GM19043 (cell line): ENCODE data around the gene NTM.

ENCODE experiments used
- ATAC-seq: cut with Tn5 transposase; IDR thresholded peaks from one replicate; pipeline ENCODE4 v1.9.1; 2021; ENCODE audit warnings: low read depth; ENCODE audit not compliant: unreplicated experiment

The NTM gene

DNA sequence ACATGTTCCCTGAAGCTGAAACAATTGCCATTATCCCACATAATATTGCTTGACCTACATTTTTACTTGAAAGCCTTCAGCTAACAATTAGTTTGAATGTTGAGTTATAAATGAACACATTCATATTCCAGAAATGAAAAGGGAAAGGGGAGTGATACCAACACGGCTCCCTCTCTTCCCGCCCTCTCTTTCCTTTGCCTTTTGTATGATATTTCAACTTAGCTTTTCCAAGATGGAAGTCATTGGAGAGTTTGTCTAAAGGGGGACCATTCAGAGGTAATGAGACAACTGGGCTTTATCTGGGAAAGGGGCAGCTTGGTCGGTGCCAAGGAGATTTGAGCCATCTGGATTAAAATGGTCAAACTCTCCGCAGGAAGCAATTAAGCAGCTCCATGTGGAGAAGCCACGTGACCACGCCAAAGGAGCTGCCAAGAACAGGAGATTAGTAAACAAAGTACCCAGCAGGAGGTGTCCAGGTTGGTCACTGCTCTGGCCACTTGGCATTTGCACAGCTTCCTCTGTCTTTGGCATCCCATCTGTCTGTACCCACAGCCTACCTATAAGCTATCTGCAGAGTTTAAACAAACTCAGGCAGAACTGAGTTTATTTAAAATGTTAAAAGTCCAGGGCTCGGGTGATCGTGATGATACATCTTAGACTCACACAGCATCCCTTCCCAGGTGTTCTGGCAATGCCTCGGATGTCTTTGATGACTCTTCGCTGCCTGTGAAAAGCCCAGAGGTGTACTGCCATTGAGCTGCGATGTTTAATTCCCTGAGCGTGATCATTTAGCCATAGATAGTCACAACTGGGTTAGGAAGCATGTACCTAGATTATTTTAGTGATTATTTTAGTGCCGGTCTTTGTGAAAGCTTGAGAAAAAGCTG is 735.9 kb downstream of the NTM start:
- ATAC-seq: no peak

DNA sequence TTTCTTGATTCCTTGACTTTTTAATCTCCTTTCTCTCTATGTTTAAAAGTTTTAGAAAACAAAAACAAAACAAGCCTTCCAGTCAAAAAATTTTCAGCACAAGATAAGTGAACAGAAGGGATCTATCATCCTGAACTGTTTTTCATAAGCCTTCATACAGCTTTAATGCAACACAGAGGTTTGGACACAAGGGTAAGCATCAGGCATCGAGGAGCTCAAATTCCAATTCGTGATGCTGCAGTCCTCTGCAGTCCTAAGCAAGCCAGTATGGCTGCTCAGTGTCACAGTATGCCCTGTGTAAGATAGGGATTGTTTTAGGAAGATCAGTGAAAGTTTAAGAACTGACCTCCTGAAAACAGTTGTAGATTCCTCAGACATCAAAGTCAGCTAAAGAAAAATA is 740.9 kb downstream of the NTM start:
- ATAC-seq: no peak

DNA sequence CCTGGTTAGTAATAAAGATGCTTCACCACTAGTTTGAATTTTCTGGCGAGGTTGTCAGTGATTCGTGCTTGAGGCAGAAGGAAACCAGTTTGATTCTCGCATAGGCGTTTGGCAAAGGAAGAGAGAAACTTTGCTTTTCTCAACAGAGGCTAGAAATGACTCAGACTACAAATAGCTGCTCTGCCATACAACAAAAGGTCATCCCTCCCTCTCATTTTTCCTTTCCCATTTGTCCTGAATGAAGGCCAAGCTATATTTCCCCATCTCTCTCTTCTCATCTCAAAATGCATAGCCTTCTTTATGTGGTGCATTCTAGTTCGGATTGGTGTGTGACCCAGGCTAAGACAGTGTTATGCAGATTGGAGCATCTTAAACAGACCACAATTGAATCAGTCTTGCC is 741.4 kb downstream of the NTM start:
- ATAC-seq: no peak

DNA sequence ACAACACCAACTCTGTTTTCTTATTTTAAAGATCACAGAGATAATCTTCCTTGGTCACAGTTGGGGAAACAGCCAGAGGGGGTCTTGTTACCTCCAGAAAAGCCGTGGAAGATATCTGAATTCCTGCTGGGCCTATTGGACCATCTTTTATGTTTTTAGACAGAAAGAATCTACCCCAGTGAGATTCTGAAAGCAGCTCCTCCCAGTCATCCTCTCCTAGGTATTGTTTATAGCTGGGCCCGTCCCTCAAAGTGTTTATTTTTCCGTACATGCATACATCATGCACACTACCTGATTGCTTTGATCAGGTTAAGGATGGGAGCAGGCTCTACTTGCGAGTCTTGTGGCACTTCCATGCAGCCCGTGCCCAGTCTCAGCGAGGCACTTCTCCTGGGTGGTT is 742.4 kb downstream of the NTM start:
- no peak for ATAC-seq

GRCh38 chr11:132114185-132114584 is 743.8 kb downstream of the NTM start:
- ATAC-seq: no peak

DNA sequence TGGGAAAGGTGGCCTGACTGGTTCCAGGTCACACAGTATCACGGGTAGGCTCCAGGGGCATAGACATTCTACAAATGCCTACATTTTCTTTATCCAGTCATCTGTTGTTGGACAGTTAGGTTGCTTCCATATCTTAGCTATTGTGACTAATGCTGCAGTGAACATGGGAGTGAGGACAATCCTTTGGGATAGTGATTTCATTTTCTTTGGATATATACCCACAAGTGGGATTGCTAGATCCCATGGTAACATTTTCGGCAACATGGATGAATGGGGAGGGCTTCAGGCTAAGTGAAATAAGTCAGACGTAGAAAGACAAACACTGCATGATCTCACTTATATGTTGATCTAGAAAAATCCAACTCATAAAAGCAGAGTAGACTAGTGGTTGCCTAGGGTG is 744.3 kb downstream of the NTM start:
- ATAC-seq: no peak

- ATAC-seq: no peak
Measured at GRCh38 chr11:132115454-132115853, 745.0 kb downstream of the NTM start.

DNA sequence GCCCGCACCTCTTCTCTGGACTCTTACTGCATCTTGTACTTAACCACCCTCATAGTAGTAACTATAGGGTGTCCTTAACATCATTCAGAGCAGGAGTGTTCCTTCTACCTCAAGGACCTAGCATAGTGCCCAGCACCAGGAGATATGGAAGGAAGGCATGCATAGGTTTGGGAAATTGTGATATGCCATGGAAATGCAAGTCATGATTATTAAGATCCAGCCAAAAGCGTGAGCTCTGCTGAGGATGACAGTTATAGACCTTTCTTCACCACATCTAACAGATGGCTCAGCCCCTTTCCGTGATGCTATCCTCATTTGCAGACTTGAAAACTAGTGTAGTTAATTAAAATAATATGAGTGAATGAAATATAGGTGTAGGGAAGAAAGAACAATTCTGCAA is 746.1 kb downstream of the NTM start:
- no peak for ATAC-seq

GRCh38 chr11:132118661-132119060 is 748.2 kb downstream of the NTM start:
- no peak for ATAC-seq

DNA sequence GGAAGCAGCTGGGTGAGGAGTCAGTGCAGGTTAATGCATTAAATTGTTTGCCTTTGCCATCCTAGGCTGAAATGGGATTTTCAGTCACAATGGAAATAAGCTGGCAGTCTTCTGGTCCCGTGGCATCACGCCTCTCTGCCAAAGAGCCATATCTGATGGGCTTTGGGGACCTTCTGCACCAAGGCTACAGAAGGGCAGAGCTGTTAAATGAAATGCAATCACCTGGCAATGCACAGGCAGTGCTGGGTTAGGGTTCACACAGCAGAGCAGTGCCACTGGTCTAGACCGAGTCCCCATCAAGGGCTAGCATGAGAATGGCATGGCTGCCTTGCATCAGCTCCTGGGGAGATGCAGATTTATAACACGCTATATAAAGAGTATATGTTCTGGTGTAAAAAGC is 749.2 kb downstream of the NTM start:
- no peak for ATAC-seq

- no peak for ATAC-seq
Measured at GRCh38 chr11:132122735-132123134, 752.3 kb downstream of the NTM start.

DNA sequence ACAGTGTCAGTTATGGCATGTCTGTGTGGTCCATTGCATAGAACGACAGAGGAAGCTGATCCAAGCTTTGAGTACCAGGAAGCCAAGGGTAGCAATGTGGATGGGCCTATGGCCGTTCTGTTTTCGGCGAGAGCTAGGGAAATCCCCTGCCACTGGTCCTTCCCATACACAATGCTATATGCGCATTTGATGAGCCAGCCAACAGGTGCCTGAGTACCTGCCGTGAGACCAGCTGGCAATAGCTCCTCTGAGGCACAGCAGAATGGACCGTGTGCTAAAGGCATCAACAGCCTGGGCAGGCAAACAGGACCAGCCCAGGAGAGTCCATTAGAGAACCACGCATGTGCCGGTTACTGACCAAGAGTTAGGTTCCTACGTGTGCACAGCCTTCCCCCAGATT is 753.0 kb downstream of the NTM start:
- ATAC-seq: no peak

- no peak for ATAC-seq
Measured at GRCh38 chr11:132123854-132124835, 753.7 kb downstream of the NTM start.

DNA sequence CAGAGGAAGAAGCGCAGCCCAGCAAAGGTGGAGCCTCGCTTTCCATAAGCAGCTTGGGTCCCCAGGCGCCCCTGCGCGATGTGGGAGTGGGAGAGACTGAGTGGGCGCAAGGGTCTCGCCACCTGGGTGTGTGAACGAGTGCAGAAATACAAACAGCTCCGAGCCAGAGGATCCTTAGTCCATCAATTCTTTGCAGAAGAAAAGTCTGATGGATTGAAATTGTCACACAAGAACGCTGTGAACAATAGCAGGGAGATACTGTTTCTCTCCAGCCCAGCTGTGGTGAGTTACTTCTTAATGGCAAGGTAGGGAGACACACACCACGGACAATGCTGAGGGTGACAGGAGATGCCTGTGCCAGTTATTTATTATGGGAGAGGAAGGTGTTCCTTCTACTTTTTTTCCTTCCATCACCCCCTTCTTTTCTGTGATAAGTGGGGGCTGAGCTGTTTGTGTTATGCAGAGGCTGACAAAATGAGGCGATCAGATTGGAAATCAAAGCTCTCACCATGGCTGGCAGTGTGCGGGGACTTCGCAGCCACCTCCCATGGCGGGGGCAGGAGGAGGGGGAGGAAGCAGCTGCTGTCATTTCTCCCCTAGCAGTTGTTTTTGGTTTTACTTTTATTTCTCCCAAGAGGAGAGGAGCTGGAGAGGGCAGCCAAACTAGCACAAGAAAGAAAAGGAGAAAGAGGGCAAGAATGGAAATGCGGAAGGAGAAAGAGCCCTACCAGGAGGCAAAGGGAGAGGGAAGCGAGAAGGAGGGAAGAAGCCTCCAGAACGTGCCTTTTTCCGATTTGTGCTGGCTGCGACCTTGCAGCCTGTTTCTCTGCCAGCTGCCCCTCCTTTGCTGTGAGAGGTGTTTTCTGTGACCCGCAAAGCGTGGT is 755.8 kb downstream of the NTM start:
- no peak for ATAC-seq

GRCh38 chr11:132126973-132127899 is 756.8 kb downstream of the NTM start:
- no peak for ATAC-seq

DNA sequence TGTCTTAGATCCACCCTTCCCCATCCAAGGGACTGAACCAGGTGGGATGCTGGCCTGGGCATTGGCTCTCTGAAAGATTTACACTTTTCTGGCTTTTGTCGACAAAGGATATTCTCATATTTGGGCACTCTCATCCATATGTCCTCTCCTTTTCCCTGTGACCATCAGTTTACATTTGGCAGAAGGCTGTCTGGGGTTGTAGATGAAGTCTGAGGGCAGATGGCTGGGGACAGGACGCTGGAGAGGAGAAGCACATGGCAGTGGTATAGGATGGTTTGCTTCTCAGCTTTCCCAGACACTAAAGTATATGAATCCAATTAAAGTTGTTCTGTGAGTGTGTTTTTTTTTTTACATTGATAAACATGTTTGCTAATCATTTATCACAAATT is 757.5 kb downstream of the NTM start:
- no peak for ATAC-seq

DNA sequence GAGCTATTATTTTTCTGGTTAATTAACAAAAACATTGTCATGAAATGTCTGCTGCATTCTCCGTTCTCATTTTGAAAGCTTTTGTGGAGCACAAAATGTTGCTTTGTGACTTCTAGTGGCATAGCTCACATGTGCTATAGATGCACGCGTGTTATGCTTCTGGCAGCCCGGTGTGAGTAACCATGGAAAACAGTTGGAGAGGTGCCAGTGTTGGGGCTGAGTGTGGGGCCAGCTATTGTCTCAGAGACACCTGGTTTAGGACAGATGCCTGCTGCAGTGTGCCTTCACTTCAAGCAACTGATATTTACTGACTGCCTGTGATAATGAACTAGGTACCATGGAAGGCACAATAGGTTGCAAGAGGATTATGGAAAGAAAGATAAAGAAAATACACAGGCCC is 760.6 kb downstream of the NTM start:
- no peak for ATAC-seq

DNA sequence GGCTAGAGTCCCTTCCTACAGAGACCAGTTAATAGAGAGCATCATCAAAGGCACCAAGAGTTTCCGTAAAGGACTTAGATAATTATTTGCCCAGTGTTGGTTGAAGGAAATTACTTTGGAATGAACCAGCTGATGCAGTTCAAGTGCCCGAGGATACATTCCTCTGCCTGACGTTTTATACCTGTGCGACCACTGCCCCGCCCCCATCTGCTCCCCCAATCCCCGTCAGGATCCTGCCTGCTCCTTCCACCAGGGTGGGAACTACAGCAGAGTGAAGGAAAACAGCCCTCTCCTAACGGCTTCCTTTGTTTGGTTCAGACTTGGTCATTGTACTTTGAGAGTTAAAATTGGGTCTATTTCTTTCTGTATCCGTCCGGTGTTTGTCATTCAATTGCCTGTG is 761.5 kb downstream of the NTM start:
- no peak for ATAC-seq

- no peak for ATAC-seq
Measured at GRCh38 chr11:132134322-132134721, 763.9 kb downstream of the NTM start.
